Hepatocyte (in vitro differentiated cells): Measurements from ENCODE around the gene TMEM109.

ENCODE experiments used
- EZH2 ChIP-seq: fragments of 200-600 bp; sonication (generic); IDR thresholded peaks from 2 replicates; pipeline ENCODE4 v1.6.1; 2016; ENCODE audit warnings: antibody characterized with exemption, mild to moderate bottlenecking, borderline replicate concordance
- TF ChIP-seq, protein P1 (sequence below): fragments of 200-600 bp; sonication (generic); IDR thresholded peaks from 2 replicates; pipeline ENCODE4 v1.5.1; 2016; ENCODE audit warnings: antibody characterized with exemption, mild to moderate bottlenecking; ENCODE audit not compliant: poor library complexity

DNA sequence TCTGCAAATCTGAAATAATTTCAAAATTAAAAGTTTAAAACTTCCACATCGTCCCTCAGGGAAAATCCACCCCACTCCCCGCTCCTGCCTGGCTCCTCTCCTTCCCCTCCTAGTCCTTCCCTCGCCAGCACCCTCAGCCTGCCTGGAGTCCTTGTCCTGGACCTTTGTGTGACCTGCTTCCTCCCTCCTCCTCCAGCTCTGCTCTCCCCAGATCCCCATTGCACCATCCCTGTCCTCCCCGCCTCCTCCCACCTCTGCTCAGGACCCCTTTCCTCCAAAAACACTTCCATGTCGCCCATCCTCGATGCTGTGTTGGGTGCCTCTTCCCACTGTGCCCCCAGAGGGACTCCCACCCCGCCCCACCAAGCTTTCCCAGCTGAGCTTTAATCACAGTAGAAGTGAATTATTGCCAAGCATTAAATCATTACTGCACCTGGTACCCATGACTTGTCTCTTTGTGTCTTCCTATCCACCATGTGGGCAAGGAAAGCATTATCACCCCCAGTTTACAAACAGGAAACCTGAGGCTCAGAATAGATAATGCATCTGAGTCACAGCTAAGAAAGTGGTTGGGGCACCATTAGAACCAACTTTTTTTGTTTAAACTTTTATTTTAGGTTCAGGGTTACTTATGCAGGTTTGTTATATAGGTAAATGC, 49.0 kb upstream of the TMEM109 start:
- TF ChIP-seq, protein P1, sequence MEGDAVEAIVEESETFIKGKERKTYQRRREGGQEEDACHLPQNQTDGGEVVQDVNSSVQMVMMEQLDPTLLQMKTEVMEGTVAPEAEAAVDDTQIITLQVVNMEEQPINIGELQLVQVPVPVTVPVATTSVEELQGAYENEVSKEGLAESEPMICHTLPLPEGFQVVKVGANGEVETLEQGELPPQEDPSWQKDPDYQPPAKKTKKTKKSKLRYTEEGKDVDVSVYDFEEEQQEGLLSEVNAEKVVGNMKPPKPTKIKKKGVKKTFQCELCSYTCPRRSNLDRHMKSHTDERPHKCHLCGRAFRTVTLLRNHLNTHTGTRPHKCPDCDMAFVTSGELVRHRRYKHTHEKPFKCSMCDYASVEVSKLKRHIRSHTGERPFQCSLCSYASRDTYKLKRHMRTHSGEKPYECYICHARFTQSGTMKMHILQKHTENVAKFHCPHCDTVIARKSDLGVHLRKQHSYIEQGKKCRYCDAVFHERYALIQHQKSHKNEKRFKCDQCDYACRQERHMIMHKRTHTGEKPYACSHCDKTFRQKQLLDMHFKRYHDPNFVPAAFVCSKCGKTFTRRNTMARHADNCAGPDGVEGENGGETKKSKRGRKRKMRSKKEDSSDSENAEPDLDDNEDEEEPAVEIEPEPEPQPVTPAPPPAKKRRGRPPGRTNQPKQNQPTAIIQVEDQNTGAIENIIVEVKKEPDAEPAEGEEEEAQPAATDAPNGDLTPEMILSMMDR = no peak
- no peak for TF ChIP-seq EZH2
